Upper lobe of right lung (tissue), 1 donor: ENCODE data around the gene PPAN. TPM values are rescaled to one million over a fixed set of nuclear protein-coding genes. Genes with fewer than 3 reads are reported as not detected.

ENCODE experiments used
- ATAC-seq: fragments of 200-7000 bp; cut with Tn5 transposase; one replicate; pipeline ENCODE4 v1.9.1; 2020; ENCODE audit warnings: mild to moderate bottlenecking, moderate library complexity
- DNase-seq: peaks from one replicate; pipeline ENCODE4 v3.0.0-alpha.2; 2020
- H3K27ac ChIP-seq: fragments of 200-600 bp; one replicate; pipeline ENCODE4 v1.8.0; 2022
- H3K27me3 ChIP-seq: fragments of 200-600 bp; one replicate; pipeline ENCODE4 v1.8.0; 2022; ENCODE audit warnings: mild to moderate bottlenecking
- H3K36me3 ChIP-seq: fragments of 200-600 bp; one replicate; pipeline ENCODE4 v1.8.0; 2022
- H3K4me1 ChIP-seq: fragments of 200-600 bp; one replicate; pipeline ENCODE4 v1.8.0; 2022
- H3K4me3 ChIP-seq: fragments of 200-600 bp; one replicate; pipeline ENCODE4 v1.8.0; 2022; ENCODE audit warnings: mild to moderate bottlenecking
- H3K9me3 ChIP-seq: fragments of 200-600 bp; one replicate; pipeline ENCODE4 v1.8.0; 2022
- intact Hi-C: fragments of 100-400 bp; cut with DNase I; formaldehyde crosslinking; loops from one replicate; pipeline ENCODE4 v1.11.0; 2022
- total RNA-seq: library from RNA; stranded (reverse); fragmentation: NEBNext Ultra II Directional; extraction: Animal tissue kit (Norgen Biotek cat#: 25700); gene quantifications from one replicate; pipeline ENCODE4 v1.2.1, GENCODE V29; 2021
- TF ChIP-seq, protein P1 (sequence below): fragments of 200-600 bp; IDR thresholded peaks from one replicate; pipeline ENCODE4 v1.8.0; 2022; ENCODE audit warnings: antibody characterized with exemption
- donor health status: DM: no; HTN: yes; CAD: no; lungs with severe emphysema.

Gene PPAN
- total RNA-seq, 1 donor from 2014 or later, result 35.2 TPM

DNA sequence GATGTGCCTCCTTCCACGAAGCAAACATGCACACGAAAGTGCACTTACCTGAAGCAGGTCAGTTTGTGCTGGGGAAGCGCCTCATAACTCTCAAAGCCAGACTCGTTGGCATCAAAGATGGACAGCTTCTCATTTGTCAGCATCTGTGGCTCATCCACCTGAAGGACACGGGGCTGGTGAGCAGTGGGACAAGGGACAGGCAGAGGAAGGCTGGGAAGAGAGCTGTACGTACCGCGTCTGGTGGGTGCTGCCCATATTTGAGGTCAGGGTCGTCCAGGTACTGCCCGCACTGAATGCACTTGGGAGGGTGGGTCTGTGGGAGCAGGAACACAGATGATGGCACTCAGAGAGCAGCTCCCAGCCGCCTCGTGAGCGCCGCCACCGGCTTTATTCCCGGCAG lies 53.4 kb downstream of the PPAN start:
- TF ChIP-seq, protein P1, sequence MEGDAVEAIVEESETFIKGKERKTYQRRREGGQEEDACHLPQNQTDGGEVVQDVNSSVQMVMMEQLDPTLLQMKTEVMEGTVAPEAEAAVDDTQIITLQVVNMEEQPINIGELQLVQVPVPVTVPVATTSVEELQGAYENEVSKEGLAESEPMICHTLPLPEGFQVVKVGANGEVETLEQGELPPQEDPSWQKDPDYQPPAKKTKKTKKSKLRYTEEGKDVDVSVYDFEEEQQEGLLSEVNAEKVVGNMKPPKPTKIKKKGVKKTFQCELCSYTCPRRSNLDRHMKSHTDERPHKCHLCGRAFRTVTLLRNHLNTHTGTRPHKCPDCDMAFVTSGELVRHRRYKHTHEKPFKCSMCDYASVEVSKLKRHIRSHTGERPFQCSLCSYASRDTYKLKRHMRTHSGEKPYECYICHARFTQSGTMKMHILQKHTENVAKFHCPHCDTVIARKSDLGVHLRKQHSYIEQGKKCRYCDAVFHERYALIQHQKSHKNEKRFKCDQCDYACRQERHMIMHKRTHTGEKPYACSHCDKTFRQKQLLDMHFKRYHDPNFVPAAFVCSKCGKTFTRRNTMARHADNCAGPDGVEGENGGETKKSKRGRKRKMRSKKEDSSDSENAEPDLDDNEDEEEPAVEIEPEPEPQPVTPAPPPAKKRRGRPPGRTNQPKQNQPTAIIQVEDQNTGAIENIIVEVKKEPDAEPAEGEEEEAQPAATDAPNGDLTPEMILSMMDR, result no peak
- H3K4me1 ChIP-seq, result no peaks in the 10 kb centered on the region
- intact Hi-C loops, result no loop called here
- H3K27me3 ChIP-seq, result no peaks in the 10 kb centered on the region
- H3K9me3 ChIP-seq, result no peaks in the 10 kb centered on the region
- no peak for ATAC-seq
- DNase-seq, result no peak
- H3K36me3 ChIP-seq, result peaks cover 90% of the 10 kb centered on the region
- no peak overlapping the region for H3K4me3 ChIP-seq
- H3K27ac ChIP-seq, result no peak overlapping the region

Other genes with a start within 250 kb of the PPAN start
- 14.6 TPM for gene OLFM2, start 169.8 kb upstream of the PPAN start, total RNA-seq
- gene COL5A3, start 95.9 kb upstream of the PPAN start, total RNA-seq, result 9.6 TPM
- gene RDH8, start 92.9 kb upstream of the PPAN start, total RNA-seq, result not detected
- 52.0 TPM for gene SHFL, start 20.0 kb upstream of the PPAN start, total RNA-seq
- 0.23 TPM for gene ANGPTL6, start 3.7 kb upstream of the PPAN start, total RNA-seq
- gene P2RY11, start 5.3 kb downstream of the PPAN start, total RNA-seq, result 13.5 TPM
- 175 TPM for gene EIF3G, start 13.5 kb downstream of the PPAN start, total RNA-seq
- 72.1 TPM for gene DNMT1, start 88.6 kb downstream of the PPAN start, total RNA-seq
- gene S1PR2, start 125.0 kb downstream of the PPAN start, total RNA-seq, result 21.7 TPM
- gene MRPL4, start 145.9 kb downstream of the PPAN start, total RNA-seq, result 41.5 TPM
- gene ICAM1, start 164.8 kb downstream of the PPAN start, total RNA-seq, result 245 TPM
- gene ICAM4, start 180.6 kb downstream of the PPAN start, total RNA-seq, result 11.1 TPM
- gene ICAM5, start 183.6 kb downstream of the PPAN start, total RNA-seq, result 18.3 TPM
- 3.8 TPM for gene ZGLP1, start 203.5 kb downstream of the PPAN start, total RNA-seq
- gene FDX2, start 209.7 kb downstream of the PPAN start, total RNA-seq, result 19.2 TPM
- gene RAVER1, start 227.2 kb downstream of the PPAN start, total RNA-seq, result 25.4 TPM
- 23.8 TPM for gene ICAM3, start 233.3 kb downstream of the PPAN start, total RNA-seq